ENCODE measurements around the gene ITPRID1.

Gene ITPRID1

DNA sequence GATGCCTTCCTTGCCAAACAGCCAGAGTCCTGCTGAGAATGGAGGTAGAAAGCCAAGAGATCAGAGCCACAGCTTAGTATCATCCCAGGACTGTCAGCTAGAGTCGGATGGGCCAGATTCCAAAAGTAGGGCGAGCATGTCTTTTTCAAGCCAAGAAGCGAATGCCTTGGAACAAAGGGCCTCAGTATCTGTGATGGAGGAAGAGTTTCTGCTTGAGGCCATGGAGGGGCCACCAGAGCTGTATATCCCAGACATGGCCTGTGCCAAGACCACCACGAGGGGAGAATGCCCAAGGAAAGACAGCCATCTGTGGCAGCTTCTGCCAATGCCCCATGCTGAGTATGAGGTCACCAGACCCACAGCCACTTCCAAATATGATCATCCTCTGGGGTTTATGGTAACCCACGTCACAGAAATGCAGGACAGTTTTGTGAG, 128.8 kb downstream of the ITPRID1 start:
- no peak for DNase-seq

- DNase-seq = no peak
Observed at GRCh38 chr7:31646942-31647341, 133.1 kb downstream of the ITPRID1 start.

DNA sequence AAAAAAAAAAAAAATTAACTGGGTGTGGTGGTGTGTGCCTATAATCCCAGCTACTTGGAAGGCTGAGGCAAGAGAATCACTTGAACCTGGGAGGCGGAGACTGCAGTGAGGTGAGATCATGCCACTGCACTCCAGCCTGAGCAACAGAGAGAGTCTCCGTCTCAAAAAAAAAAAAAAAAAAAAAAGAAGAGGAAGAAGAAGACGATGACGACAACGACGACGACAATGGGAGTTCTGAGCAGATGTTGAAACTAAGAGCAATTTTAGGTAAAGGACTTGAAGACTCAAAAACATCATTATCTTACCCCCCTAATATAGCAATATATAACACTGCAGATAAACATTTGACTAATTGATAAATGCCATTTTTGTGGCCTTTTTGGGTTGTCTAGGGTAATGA, 133.6 kb downstream of the ITPRID1 start:
- no peak for DNase-seq

GRCh38 chr7:31648288-31648687, 134.4 kb downstream of the ITPRID1 start:
- no peak for DNase-seq

GRCh38 chr7:31648880-31649279, 135.0 kb downstream of the ITPRID1 start:
- DNase-seq = no peak

- no peak for DNase-seq
Observed at GRCh38 chr7:31651234-31652062, 137.6 kb downstream of the ITPRID1 start.

- no peak for DNase-seq
Observed at GRCh38 chr7:31652063-31652326, 138.1 kb downstream of the ITPRID1 start.

DNA sequence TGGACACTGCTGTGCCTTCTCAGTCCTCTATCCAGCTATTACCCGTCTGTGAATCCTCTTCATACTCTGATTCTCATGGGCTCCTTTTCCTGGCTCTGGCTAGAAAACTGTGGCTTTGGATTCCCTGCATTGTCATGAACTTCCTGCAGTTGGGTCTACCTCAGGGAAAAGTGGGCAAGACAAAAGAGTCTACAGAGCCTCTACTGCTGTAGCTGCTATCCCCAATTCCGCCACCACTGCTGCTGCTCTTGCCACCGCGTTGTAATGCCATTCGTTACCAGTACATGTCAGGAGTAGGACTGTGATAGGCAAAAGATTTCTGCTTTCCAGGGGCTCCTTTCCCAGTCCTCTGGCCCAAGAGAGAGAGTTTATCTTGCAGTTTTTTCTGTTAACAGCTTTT, 149.2 kb downstream of the ITPRID1 start:
- DNase-seq = no peak

DNA sequence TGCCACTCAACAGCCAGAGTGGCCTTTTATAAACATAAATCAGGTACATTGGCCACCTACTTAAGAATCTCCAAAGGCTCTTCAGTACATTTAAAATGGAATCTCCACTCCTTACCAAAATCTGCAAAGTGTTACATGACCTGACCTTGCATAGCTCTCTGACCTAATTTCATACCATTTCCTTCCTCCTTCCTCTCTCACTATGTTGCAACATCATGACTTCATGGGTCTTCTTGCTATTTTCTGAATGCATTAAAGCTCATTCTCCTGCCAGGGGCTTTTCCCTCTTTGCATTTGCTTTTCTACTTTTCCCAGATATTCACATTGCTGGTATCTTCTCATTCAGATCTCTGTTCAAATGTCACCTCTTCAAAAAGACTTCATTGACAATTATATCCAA, 151.0 kb downstream of the ITPRID1 start:
- no peak for DNase-seq

GRCh38 chr7:31665546-31665945, 151.7 kb downstream of the ITPRID1 start:
- DNase-seq = no peak

DNA sequence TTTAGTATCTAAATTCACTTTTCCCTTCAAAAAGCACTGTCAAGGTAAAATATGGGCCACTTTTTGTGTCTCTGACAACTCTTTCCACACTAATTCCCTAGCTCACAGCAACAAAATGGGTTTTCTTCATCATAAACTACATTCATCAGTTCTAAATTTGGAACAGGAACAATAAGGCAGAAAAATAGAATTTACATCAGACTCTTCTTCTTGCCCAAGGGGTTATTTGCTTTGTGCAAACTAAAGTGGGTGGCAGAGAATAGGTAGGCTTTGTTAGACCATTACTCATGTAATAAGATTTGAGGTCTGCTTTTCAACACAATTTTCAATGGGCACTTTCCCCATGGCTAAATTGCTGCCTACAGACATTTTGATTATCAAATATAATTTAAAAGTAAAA, 155.6 kb downstream of the ITPRID1 start:
- no peak for DNase-seq

DNA sequence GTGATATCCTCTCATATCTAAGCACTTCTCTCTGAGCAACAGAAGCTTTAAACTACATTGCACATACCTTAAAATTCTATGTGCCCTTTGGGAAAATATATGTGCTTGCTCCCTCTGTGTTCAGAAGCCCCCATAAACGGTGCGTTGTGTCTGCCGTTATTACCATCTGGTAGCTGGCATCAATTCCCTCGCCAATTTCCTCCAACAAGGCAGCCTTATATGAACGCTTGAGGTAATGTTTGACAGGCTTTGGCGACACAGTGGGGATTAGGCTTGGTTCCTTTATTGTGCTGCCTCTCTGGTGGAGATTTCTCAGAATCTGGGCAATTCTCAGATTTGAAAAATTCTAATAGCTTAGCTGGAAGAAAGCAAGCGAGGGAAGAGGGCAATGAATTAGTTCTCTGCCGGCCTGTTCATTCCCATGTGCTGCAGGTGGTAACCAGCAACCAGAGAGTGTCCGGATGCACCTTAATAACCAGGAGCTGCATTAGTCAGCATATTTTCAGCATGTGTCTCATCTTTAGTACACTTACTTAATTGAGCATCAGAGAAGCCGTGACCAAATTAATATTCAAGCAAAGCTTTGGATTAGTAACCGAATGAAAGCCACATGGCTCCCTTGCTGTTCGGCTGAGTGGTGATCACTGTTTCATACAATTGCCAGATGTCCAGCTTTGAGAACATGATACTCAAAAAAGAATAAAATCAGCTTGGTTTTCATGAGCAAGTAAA, 165.8 kb downstream of the ITPRID1 start:
- no peak for DNase-seq

DNA sequence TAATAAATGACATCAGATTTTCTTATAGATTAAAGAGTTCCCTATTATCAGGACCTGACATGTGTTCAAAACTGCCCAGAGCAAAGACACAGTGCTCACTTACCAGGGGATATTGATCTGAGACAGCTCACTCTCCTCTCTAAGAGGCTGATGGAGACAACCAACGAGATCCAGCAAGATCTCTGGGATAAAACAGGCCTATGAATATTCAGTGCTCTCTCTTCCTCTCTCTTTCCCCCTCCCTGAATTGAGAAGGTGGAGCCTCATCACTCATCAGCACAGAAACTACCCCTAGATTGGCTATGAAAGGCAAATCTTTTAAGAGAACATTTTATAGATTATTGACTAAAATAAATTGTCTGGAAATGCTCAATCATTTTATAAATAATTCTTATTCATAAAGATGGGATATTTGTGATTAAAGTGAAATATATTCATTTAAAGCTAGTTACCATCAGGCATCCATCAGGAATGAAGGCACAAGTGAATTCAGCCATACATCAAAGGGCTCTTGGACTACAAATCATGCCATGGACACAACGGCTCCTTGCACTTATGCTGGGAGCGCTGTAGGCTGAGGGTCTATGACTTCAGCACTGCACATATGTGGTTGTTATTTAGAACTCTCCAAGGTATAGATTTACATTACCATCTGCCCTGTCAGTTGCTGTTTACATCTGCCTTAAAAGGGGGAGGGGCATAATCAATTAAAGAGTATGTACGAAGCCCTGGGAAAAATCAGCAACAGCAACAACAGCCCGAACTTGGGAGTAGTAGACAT, 169.7 kb downstream of the ITPRID1 start:
- no peak for DNase-seq

- DNase-seq = no peak
Observed at GRCh38 chr7:31687024-31687748, 173.3 kb downstream of the ITPRID1 start, which contains the start of gene PPP1R17. Gene PPP1R17 (plus strand): TSS chr7:31687215. CDS start chr7:31692442, 5,227 bp downstream.

DNA sequence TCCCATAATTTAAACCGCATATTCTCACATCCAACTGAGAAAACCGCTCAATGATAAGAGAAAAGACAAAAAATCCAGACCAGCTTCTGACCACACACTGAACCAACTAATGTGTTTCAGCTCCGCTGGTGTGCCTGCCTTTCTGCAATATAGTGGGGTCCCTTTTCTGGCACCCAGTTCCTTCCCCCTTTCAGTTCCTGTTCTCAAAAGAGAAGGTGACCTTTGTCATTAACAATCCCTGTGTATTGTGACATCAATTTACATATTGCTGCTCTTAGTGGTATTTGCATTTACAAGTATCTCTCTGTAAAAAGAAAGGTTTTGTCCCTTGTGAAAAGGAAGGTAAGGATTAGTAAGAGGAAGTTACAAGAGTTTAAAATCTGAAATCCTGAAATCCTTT, 174.5 kb downstream of the ITPRID1 start:
- DNase-seq = no peak

GRCh38 chr7:31688996-31689395, 175.1 kb downstream of the ITPRID1 start:
- no peak for DNase-seq

DNA sequence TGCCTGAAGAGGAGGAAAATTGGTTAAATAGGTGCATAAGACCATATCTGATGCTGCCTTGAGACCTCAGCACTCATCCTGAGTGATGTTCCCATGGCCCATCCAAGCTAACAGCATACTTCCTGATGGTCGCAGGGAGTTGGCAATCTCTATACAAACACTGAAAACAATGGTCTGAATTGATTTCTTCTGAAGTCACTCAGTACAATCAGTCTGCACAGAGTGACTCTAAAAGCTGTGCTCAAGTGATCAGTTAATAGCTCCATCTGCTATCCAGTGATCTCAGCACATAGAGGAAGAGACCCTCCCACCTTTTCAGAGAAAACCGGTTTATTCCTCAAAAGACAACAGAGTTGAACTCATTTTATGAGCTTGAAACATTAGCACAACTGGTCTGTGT, 177.0 kb downstream of the ITPRID1 start:
- DNase-seq = no peak

GRCh38 chr7:31692451-31692850, 178.6 kb downstream of the ITPRID1 start:
- no peak for DNase-seq

GRCh38 chr7:31692871-31693270, 179.0 kb downstream of the ITPRID1 start:
- DNase-seq = no peak

- no peak for DNase-seq
Observed at GRCh38 chr7:31695859-31696614, 182.1 kb downstream of the ITPRID1 start.

GRCh38 chr7:31699050-31699449, 185.2 kb downstream of the ITPRID1 start:
- DNase-seq = no peak

DNA sequence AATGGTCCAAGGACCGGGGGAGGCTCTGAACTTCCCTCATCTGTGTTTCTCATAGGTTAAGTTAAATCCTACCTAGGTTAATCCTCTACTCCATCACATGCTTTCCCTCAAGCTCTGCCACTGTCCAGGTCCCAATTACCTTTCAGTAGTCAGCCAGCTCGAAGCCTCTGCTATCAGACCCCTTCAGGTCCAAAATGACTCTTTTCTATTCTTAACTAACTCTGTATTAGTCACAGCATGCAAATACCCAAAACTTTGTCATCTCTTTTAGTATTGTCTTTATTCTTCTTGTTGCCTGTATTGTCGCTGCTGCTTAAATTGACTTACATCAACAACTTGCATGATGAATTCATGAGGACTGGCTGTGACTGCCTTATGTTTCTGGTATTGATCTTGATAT, 188.5 kb downstream of the ITPRID1 start:
- no peak for DNase-seq
